GM19193 (cell line): ENCODE results near the gene FGD2.

Source experiments
- POLR2A ChIP-seq: IDR thresholded peaks from 4 replicates; pipeline ENCODE4 v1.6.1; 2011; ENCODE audit not compliant: insufficient read depth, insufficient read length; ENCODE audit errors: extremely low read depth

Gene FGD2

DNA sequence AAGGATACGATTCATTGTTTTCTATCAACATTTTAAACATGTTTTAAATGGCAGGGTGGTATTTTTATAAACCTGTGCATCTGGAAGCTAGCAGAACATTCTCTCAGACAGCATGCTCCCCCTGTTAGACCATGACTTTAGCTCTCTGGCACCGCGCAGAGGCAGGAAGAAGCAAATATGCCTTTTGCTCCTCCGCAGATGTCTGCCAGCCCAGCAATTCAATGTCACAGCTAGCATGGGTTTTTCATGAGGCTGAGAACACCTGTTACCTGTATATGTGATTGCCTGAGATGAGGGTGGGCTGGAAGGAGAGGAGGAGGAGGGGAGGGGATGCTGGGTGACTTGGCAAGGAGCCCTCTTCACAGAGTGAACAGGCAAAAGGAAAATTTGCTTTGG, 26.1 kb upstream of the FGD2 start:
- TF ChIP-seq POLR2A = no peak

DNA sequence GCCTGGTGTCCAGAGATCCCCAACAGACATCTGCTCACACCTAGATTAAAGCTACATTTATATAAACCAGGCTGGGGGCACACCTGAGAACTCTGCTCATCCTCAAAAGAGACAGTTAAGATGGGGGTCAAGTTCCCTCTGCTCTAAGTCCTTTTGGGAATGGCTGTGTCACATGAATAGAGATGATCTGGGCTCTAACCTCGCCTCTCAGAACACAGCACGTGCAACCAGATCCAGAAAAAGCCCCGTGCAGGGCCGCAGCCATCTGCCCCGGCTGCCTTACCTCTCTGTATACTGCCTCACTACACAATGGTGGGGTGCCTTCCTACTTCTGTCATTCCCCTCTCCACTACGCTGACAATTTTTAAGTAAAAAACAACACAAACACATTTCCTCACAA, 25.3 kb upstream of the FGD2 start:
- no peak for TF ChIP-seq POLR2A

DNA sequence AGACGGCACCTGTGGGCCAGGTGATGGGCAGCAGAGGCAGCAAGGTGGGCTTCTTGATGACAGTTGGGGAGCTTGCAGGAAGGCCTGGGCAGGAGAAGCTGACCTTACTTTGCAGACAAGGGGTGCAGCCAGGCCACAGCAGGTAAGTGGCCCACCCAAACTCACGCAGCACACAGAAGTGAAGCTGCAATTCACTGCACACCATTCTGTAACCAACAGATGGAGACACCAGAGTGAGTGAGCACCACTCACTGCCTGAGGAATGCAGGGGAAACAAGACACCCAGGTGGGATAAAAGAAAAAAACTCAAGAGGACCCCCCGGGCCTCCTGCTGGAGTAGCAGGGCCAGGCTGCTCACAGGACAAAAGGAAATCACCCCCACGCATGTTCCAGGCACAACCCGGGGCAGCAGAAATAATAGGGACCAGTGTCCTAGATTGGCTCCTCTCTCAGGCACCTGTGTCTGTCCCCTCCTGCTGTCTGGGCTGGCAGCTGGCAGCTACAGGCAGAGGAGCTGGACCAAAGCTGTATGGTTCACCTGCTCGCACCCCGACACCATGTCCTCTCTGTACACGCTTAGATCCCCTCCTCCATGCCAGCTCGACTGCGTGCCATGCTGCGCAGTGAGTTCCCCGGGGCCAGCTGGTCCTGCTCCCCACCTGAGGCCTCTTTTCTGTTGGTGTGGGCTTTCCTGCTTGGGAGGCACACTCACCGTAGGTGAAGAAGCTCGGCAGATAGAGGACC, 24.4 kb upstream of the FGD2 start:
- no peak for TF ChIP-seq POLR2A

DNA sequence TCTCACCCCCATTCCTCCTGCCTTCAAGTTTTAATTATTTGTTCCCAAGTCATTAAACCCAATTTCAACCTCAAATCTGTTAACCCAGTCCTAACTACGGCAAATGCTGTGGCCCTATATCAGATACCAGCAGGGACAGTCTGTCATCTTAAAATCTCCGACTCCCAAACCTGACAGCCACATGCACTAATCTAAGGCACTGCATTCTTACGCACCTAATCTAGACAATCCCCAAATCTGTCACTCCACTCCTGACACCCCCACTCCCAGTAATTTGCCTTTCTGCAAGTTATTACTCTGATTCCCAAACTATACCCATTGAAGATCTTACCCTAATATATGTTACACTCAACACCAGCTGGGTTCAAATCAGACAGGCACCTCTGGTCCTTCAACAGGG, 21.9 kb upstream of the FGD2 start:
- TF ChIP-seq POLR2A = no peak

DNA sequence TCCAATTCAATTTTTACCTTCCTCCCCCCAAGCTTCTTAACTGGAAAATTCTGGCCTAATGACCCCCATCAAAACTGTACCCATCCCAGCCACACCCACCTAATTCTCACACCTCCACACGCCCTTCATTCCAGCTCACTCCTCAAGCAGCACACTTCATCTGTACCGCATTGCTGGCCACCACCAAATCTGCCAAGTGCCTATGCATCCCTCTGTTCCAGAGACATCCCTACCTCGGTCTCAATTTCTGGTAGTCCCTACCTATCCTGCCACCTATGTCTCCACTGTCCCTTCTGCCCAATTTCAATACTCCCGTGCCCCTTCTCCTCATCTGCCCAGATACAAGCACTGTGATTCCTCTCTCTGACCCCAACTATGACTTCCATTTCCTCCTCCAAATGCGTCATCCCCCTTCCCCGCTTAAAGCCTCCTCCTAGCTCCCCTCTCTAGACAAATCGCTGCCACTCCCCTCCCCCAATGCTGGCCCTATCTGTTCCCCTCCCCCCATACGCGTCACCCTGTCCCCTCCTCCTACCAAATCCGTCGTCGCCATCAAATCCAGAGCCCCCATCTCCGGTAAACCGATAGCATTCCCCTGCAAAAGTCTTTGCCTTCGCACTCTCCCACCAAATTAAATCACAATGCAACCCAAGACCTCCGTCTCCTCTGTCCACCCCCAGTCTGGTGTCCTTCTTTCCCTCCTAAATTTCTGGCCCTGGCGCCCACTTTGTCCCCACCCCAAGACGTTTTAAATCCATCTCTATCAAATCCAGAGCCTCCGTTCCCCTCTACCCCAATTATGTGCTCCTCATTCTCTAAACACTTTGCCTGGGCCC, 20.7 kb upstream of the FGD2 start:
- no peak for TF ChIP-seq POLR2A

DNA sequence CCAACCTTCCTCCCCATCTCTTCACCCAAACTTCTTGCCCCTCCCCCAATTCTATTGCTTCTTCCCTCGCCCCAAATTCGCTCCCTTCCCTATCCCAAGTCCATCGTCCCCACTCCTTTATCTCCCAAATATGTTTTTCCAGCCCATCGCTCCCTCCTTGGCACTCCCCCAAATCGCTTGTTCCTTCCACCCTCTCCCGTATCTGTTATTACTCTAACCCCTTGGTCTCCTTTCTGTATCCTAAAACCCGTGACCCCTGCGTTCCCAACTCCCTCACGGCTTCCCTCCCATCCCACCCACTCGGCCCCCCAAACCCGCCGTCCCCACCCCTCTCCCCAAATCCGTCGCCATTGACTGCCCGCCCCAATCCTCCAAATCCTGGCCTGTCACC, 20.0 kb upstream of the FGD2 start:
- no peak for TF ChIP-seq POLR2A

DNA sequence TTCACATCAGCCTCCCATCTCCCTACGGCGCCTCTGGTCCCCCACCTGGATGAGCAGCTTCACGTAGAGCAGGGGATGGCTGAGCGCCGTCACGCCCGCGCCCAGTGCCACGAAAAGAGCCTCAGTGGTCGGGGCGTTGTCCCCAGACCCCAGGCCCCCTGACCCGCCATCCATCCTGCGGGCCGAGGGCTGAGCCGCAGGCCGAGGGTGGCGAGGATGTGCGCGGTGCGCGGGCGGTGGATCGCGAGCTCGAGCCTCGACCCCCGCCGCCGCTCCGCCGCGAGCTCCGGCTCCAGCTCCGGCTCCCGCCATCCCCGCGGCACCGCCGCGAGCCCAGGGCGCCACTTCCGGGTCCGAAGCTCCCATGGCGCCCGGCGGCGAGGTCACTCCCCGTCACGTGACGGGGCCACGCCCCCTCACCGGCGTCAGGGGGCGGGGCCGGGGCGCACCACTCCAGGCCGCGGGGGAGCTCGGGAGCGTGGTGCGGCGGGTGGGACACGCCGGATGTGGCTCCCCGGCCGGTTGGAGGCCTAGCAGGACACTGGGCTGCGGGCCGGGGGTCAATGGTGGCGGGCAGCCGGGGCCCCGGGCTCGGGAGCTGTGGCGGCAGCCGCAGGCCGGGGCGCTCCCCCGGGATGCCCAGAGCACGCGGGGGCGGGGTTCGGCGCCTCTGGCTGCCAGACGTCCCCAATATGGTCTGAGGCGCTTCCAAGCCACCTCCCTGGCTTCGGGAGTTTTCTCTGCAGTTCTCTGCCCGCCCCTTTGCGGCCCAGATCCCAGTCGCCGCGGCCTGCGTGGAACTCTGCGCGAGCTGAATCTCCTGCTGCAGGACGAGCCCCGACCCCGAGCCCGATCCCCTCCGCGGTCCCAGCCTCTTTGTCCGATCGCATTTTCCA, 19.4 kb upstream of the FGD2 start, which contains the start of gene MTCH1:
MTCH1 (minus strand) TSS at position 389 of the 896 bp plus-strand sequence; CDS start at position 366, 23 bp downstream.
- peak; percentile 98 for TF ChIP-seq POLR2A

DNA sequence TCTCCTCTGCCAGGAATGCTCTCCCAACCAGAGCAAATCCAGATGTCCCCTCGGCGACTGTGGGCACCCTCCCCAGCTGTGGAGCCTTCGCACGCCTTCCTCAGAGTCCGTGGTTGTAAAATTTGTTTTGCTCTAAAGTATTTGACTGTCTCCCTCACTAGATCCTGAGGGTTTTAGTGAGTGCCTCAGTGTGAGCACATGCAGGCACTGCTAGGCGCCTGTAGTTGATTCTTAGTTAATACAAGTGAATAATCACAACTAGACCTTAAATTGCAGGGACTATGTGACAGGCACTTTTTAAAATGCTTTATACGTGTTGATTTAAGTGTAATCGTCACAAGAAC, 18.8 kb upstream of the FGD2 start:
- TF ChIP-seq POLR2A = no peak

DNA sequence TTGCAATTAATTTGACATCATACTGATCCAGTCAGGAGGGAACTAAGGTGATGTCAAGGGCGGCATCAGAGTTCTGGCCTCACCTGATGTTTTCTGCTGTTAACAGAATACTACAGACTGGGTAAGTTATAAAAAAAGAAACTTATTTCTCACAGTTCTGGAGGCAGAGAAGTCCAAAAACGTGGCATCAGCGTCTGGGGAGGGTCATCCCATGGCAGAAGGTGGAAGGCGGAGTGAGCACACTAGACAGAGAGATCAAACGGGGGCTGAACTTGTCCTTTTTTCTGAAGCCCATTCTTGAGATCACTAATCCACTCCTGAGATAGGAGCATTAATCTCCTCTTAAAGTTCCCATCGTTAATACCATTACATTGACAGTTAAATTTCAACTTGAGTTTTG, 16.2 kb upstream of the FGD2 start:
- TF ChIP-seq POLR2A = no peak

DNA sequence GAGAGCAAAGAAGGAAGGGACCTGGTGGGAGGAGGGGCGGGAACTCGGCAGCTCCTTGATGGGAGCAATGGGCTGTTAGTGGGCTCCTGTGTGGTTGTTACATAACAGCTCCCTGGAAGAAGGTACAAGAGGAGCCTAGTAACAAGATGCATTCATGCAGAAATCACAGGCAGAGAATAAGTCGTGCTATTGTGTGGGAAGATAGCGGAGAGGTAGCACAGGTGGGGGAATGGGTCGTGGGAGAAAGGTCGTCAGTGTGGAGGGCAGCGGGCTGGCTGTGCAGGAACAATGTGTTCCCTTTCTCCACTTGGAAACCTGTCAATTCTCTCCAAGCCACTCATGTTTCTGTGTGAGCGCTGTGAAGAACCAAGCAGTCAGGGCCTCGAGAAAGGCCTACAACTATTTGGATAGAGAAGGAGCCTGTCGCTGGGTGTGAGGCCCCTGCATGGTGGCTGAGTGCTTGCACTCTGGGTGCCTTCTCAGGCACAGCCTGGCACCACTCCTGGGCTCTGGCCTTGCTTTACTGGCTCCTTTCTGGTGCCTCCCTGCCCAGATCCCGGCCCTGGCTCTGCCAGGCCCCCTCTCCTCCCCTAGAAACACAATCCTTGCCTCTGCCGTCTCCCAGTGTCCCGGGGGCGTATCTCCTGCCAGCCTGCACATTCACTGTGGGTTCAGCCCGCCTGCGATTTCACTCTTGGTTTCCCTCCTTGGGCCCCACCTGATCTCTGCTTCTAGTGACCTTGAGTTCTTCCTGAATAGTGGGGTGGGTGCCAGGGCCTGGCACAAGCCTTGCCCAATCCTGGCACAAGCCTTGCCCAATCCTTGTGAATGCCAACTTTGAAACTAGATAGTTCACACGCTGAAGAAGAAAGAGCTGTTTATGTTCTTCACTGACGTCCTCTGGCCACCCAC, 7.4 kb upstream of the FGD2 start:
- TF ChIP-seq POLR2A = no peak

DNA sequence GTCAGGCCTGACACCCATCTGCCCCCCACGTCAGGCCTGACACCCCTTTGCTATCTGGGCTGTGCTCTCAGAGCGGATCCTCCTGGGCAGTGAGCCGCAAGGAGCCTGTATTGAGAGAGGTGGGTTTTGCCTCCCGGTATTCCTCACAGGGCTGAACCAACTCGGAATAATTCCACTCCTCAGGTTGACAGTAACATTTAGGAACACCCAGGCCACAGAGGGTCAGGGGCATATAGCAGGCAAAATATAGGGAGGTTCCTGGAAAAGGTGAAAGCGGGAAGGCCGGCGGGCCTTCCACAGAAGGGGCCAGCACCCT, 6.8 kb upstream of the FGD2 start:
- no peak for TF ChIP-seq POLR2A

DNA sequence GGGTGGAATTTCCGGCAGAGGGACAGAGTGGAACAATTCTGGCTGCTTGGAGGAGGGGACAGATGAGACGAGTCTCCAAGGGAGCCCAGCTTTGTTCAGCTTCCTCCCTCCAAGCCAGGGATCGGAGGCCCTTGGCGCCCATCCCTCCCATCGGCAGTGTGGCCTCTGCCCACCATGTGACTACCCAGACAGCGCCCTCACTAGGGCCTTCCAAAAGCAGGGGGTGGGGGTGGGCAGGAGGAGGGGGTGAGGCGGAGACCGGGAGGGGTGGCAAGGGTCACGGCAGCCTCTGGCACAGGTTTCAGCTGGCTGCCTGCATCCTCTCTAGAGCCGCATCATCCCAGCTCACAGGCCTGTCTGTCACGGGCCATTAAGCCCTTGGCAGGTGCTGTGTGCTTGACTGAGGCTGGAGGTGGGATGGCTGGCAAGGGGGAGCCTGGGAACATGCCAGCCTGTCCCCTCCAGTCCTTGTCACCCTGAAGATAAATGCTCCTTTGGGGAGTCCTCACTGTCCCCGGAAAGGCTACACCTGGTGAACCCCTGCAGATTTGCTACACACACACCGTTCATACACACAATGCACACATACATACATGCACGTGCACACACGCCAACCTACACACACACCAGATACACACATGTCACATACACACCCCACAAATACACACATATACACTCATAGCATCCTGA, 6.2 kb upstream of the FGD2 start:
- TF ChIP-seq POLR2A = no peak

DNA sequence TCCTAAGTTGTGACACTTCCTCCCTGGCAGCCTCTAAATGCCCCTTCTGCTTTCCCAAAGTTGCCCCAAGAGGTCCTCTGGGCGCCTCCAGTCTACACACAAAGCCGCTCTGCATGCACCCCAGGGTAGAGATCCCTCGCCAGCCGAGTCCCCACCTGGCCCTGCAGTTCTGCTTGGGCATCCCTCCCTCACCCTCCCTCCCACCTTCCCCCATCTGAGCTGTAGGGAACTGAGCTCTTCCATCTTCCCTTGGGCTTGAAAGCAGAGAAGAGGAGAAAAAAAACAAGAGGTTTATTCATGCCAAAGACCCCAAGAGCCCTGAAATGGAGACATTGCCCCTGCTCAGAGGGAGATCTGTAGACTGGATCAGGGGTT, 5.7 kb upstream of the FGD2 start:
- TF ChIP-seq POLR2A = no peak
